ENCODE results near the gene TNN.

- TF ChIP-seq CTCF (IDR thresholded peaks at IDR 0.05; ENCODE audit: low read depth, low read length) (no peak), EZH2phosphoT487 (IDR thresholded peaks at IDR 0.05; ENCODE audit: low read depth) (no peak)
These were observed 118.3 kb downstream of the TNN start for GRCh38 chr1:175185903-175186302.

All from OCI-LY3 (cell line).